GM21825 (cell line): ENCODE results near the gene VRK3.

ENCODE experiments used
- ATAC-seq: cut with Tn5 transposase; IDR thresholded peaks from one replicate; pipeline ENCODE4 v1.9.1; 2021; ENCODE audit warnings: mild to moderate bottlenecking, moderate library complexity; ENCODE audit not compliant: unreplicated experiment

VRK3 gene

GRCh38 chr19:49933643-49934042 lies 91.5 kb downstream of the VRK3 start:
- no peak for ATAC-seq

- no peak for ATAC-seq
These were observed 92.4 kb downstream of the VRK3 start for GRCh38 chr19:49932731-49933131.

GRCh38 chr19:49932041-49932451 lies 93.1 kb downstream of the VRK3 start:
- no peak for ATAC-seq

- no peak for ATAC-seq
These were observed 93.7 kb downstream of the VRK3 start for GRCh38 chr19:49931293-49932040.

- ATAC-seq, result no peak
These were observed 94.6 kb downstream of the VRK3 start for GRCh38 chr19:49930483-49931011.

DNA sequence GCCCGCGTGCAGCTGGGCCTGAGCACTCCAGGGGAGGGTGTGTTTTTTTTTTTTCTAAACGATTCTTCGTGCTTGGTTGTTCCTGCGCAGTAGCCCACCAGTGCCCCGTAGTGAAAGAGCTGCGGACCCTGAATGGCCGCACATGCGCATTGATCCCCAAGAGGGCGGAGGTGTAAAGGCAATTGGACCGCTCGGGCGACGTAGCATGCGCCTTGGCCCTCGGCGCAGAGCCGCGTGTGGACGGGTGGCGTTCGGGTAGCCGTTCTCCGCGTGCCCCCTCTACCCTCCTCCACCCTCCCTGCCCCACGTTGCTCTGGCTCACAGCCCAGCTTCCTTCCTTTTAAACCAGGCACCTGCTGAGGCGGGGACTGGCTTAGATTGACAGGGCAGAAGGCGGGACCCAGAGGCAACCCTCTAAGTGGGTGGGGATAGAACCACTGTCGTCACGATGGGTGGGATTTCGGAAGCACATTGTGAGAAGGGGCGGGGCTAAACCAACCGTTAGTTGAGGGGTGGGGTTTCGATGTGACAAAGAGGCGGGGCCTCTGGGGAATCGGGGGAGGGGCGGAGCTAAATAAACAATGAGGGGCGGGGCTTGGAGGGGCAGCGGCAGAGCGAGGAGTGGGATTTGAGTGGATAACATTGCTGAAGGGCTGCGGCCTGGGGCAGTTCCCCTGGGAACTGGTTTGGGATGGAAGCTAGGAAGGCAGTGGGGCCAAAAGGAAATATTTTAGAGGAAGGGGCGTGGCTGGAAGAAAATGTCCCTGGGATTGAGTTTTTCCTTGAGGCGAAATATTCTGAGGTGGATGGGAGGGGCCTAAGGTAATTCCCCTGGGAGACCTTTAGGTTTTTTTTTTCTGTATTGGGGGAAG lies 95.3 kb downstream of the VRK3 start:
- peak; percentile 65 for ATAC-seq

GRCh38 chr19:49929121-49929610 lies 96.0 kb downstream of the VRK3 start, which contains the start of the genes ATF5 and NUP62:
TSS of gene ATF5 (plus strand) at chr19:49929205. CDS start at chr19:49930851, 1,646 bp downstream.
TSS of gene NUP62 (minus strand) at chr19:49929504. CDS start at chr19:49909807, 19,697 bp downstream.
- peak; percentile 34 for ATAC-seq

GRCh38 chr19:49927526-49928264 lies 97.5 kb downstream of the VRK3 start:
- no peak for ATAC-seq

- ATAC-seq, result no peak
These were observed 98.7 kb downstream of the VRK3 start for GRCh38 chr19:49926515-49926914.
